H9 (cell line): ENCODE data around the gene KANSL1. TPM values are rescaled to one million over a fixed set of nuclear protein-coding genes. Genes with fewer than 3 reads are reported as not detected.

Experiments
- DNase-seq: peaks from one replicate; pipeline ENCODE4 v3.0.0-alpha.2; 2017
- H2AFZ ChIP-seq: one replicate; pipeline ENCODE4 v1.6.1; 2013; ENCODE audit warnings: mild to moderate bottlenecking, low read length, control low read depth, moderate library complexity
- H2AK5ac ChIP-seq: 2 replicates; pipeline ENCODE4 v1.6.1; 2013; ENCODE audit warnings: low read length, control low read depth, mixed read lengths; ENCODE audit not compliant: insufficient read length
- H2BK120ac ChIP-seq: one replicate; pipeline ENCODE4 v1.6.1; 2013; ENCODE audit warnings: low read depth, mild to moderate bottlenecking, low read length, control low read depth, inconsistent platforms; ENCODE audit not compliant: poor library complexity, severe bottlenecking
- H2BK12ac ChIP-seq: 2 replicates; pipeline ENCODE4 v1.6.1; 2013; ENCODE audit warnings: low read length, control low read depth, mixed read lengths, low read depth; ENCODE audit not compliant: insufficient read length
- H2BK15ac ChIP-seq: 2 replicates; pipeline ENCODE4 v1.6.1; 2013; ENCODE audit warnings: low read depth, low read length, control low read depth
- H2BK20ac ChIP-seq: one replicate; pipeline ENCODE4 v1.6.1; 2013; ENCODE audit warnings: low read depth, mild to moderate bottlenecking, low read length, control low read depth, inconsistent platforms; ENCODE audit not compliant: poor library complexity, severe bottlenecking
- H2BK5ac ChIP-seq: 2 replicates; pipeline ENCODE4 v1.6.1; 2013; ENCODE audit warnings: low read length, control low read depth, mixed read lengths; ENCODE audit not compliant: insufficient read length
- H3K14ac ChIP-seq: 2 replicates; pipeline ENCODE4 v1.6.1; 2013; ENCODE audit warnings: low read length, control low read depth; ENCODE audit not compliant: insufficient read depth
- H3K18ac ChIP-seq: 2 replicates; pipeline ENCODE4 v1.6.1; 2013; ENCODE audit warnings: low read depth, mild to moderate bottlenecking, mixed read lengths, low read length, control low read depth; ENCODE audit not compliant: insufficient read length
- H3K23ac ChIP-seq: 2 replicates; pipeline ENCODE4 v1.6.1; 2013; ENCODE audit warnings: low read length, control low read depth, mixed read lengths, low read depth; ENCODE audit not compliant: insufficient read length
- H3K23me2 ChIP-seq: 2 replicates; pipeline ENCODE4 v1.6.1; 2013; ENCODE audit warnings: low read depth, mild to moderate bottlenecking, mixed read lengths, low read length, control low read depth; ENCODE audit not compliant: insufficient read length, poor library complexity, severe bottlenecking
- H3K27ac ChIP-seq: 2 replicates; pipeline ENCODE4 v1.5.1; 2013; ENCODE audit warnings: low read length, control low read depth, mixed read lengths, low read depth; ENCODE audit not compliant: insufficient read length
- H3K27me3 ChIP-seq: 2 replicates; pipeline ENCODE4 v1.6.1; 2013; ENCODE audit warnings: low read length, control low read depth, inconsistent platforms; ENCODE audit not compliant: insufficient read depth
- H3K4ac ChIP-seq: 2 replicates; pipeline ENCODE4 v1.6.1; 2013; ENCODE audit warnings: low read depth, mild to moderate bottlenecking, control low read depth, inconsistent platforms, low read length, moderate library complexity
- H3K4me1 ChIP-seq: 2 replicates; pipeline ENCODE4 v1.6.1; 2013; ENCODE audit warnings: low read length, control low read depth, inconsistent platforms; ENCODE audit not compliant: insufficient read depth
- H3K4me2 ChIP-seq: 2 replicates; pipeline ENCODE4 v1.6.1; 2013; ENCODE audit warnings: low read length, control low read depth, mixed read lengths; ENCODE audit not compliant: insufficient read length, insufficient read depth
- H3K56ac ChIP-seq: 2 replicates; pipeline ENCODE4 v1.6.1; 2013; ENCODE audit warnings: low read depth, mild to moderate bottlenecking, mixed read lengths, low read length, control low read depth; ENCODE audit not compliant: insufficient read length
- H3K79me1 ChIP-seq: 2 replicates; pipeline ENCODE4 v1.6.1; 2013; ENCODE audit warnings: low read depth, mild to moderate bottlenecking, moderate library complexity, low read length, control low read depth, inconsistent platforms; ENCODE audit not compliant: insufficient read depth, poor library complexity, severe bottlenecking
- H3K79me2 ChIP-seq: 2 replicates; pipeline ENCODE4 v1.6.1; 2013; ENCODE audit warnings: low read length, control low read depth, inconsistent platforms; ENCODE audit not compliant: insufficient read depth
- H3K9ac ChIP-seq: 2 replicates; pipeline ENCODE4 v1.6.1; 2013; ENCODE audit warnings: low read length, control low read depth, mixed read lengths; ENCODE audit not compliant: insufficient read length; ENCODE audit errors: extremely low read depth
- H3K9me3 ChIP-seq: one replicate; pipeline ENCODE4 v1.6.1; 2013; ENCODE audit warnings: low read depth, low read length, inconsistent platforms; ENCODE audit not compliant: control insufficient read depth
- H3T11ph ChIP-seq: one replicate; pipeline ENCODE4 v1.6.1; 2013; ENCODE audit warnings: mild to moderate bottlenecking, low read length, control low read depth, inconsistent platforms
- H4K20me1 ChIP-seq: one replicate; pipeline ENCODE4 v1.6.1; 2013; ENCODE audit not compliant: control insufficient read depth, insufficient read length, insufficient read depth
- H4K5ac ChIP-seq: 2 replicates; pipeline ENCODE4 v1.6.1; 2013; ENCODE audit warnings: low read depth, mild to moderate bottlenecking, mixed read lengths, low read length, control low read depth; ENCODE audit not compliant: insufficient read length
- H4K8ac ChIP-seq: replicated peaks from 2 replicates; pipeline ENCODE4 v1.6.1; 2013; ENCODE audit warnings: low read length, control low read depth, mixed read lengths, low read depth; ENCODE audit not compliant: insufficient read length
- H4K91ac ChIP-seq: 2 replicates; pipeline ENCODE4 v1.6.1; 2013; ENCODE audit warnings: low read depth, mild to moderate bottlenecking, moderate library complexity, mixed read lengths, low read length, control low read depth; ENCODE audit not compliant: insufficient read length
- H3K27ac Mint-ChIP-seq, 3 experiments: 2 replicates in 2 of 3; 3 replicates in 1 of 3; pipeline ENCODE4 v1.8.0; 2020 to 2021; ENCODE audit warnings: mixed read lengths in 3 of 3, mild to moderate bottlenecking in 1 of 3, moderate library complexity in 1 of 3
- H3K27me3 Mint-ChIP-seq: 2 replicates; pipeline ENCODE4 v1.8.0; 2021; ENCODE audit warnings: low read depth, mild to moderate bottlenecking, moderate library complexity, mixed read lengths
- H3K36me3 Mint-ChIP-seq, 3 experiments: 2 replicates in 2 of 3; 3 replicates in 1 of 3; pipeline ENCODE4 v1.8.0; 2020 to 2021; ENCODE audit warnings: low read depth in 3 of 3, mixed read lengths in 3 of 3; ENCODE audit not compliant: insufficient read depth in 1 of 3
- H3K4me1 Mint-ChIP-seq, 2 experiments: 2 replicates each; pipeline ENCODE4 v1.8.0; 2020; ENCODE audit warnings: mixed read lengths in 2 of 2
- H3K4me3 Mint-ChIP-seq, 2 experiments: 2 replicates in 1 of 2; 3 replicates in 1 of 2; pipeline ENCODE4 v1.8.0; 2020 to 2021; ENCODE audit warnings: mild to moderate bottlenecking in 2 of 2, mixed read lengths in 2 of 2, moderate library complexity in 1 of 2
- H3K9me3 Mint-ChIP-seq, 2 experiments: 2 replicates in 1 of 2; 3 replicates in 1 of 2; pipeline ENCODE4 v1.8.0; 2020; ENCODE audit warnings: mild to moderate bottlenecking in 2 of 2, mixed read lengths in 2 of 2, moderate library complexity in 1 of 2
- WGBS: extraction: QIAGEN DNeasy Blood & Tissue Kit; methylation state at CpG from one replicate; pipeline ENCODE4 v1.1.7; 2013; ENCODE audit warnings: missing lambda C conversion rate, low lambda C conversion rate, mixed read lengths; ENCODE audit not compliant: insufficient read length; ENCODE audit errors: extremely low coverage; 5-methylcytosine and 5-hydroxymethylcytosine counted together
- total RNA-seq: library from RNA; stranded (reverse); gene quantifications from 2 replicates; pipeline ENCODE4 v1.2.1, GENCODE V29; 2021
- TF ChIP-seq, protein P1 (sequence below): fragments of 200-600 bp; sonication (generic); conservative IDR thresholded peaks from 3 replicates; pipeline ENCODE4 v1.8.0; 2021; ENCODE audit warnings: antibody characterized with exemption, mild to moderate bottlenecking

The KANSL1 gene
- total RNA-seq, 1 experiment from 2014 or later: 114 TPM

DNA sequence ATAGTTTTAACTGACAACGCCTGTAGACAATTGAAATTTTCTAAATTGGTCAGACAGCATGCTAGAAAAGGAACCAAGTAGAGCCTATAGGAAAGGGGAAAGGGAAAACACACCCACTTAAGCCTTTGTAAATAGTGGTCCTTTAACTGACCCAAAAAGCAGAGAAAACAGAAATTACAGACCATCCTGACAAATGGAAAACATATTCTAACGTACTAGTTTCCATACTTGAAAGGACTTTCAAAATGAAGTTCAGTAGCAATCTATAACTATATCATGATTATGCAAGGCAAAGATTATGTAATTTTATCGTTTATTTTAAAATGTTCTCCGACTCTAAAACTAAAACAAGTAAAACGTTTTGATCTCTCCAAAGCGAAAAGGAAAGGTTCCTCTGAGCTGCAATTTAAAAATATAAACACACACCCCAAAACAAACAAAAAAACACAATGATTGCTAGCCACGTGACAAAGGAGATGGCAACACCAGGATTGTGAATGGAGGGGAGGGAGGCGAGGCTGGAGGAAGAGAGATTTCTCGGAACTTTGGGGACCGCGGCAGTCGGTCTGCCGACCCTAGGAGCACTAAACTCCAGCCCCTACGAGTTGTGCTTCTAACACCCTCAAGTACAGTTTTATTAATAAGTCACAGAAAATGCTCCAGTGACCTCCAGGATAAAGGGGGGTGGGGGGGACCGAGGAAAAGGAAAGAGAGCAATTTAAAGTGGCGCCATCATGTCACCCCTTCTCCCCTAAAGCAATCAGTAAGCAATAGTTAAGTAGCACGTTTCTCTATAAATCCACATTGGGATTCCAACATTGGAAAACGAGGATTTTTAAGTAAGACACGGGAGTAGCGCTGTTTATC is 1.7 kb downstream of the KANSL1 start:
- Histone ChIP-seq H2BK20ac (no peak overlapping the region), H3K9ac (peak overlapping the region; percentile 93), H3K14ac (peak overlapping the region; percentile 74; the same call in 1 of the 2 replicates), H3K9me3 (no peaks in the 10 kb centered on the region), H4K91ac (no peak overlapping the region), H2BK5ac (peak overlapping the region; percentile 15), H2AFZ (no peak overlapping the region), H3K56ac (peak overlapping the region; percentile 42), H4K5ac (no peak overlapping the region), H2BK12ac (no peak overlapping the region), H3K27me3 (no peaks in the 10 kb centered on the region), H2AK5ac (no peak overlapping the region), H3K79me2 (peaks cover 55% of the 10 kb centered on the region), H3K23ac (no peak overlapping the region), H3K23me2 (peaks cover 3% of the 10 kb centered on the region), H3K4ac (no peak overlapping the region; the same call in 1 of the 2 replicates), H4K8ac (no peak overlapping the region), H3K18ac (peak overlapping the region; percentile 69), H2BK120ac (no peak overlapping the region), H4K20me1 (peaks cover 2% of the 10 kb centered on the region), H2BK15ac (no peak overlapping the region), H3K27ac (peak overlapping the region; percentile 84), H3K79me1 (no peaks in the 10 kb centered on the region), H3T11ph (no peak overlapping the region), H3K4me1 (no peaks in the 10 kb centered on the region; the same call in none of the 2 replicates), H3K4me2 (peak overlapping the region; percentile 77)
- Mint-ChIP-seq H3K27me3 (no peaks in the 10 kb centered on the region), H3K36me3 (peaks cover 2 to 8% (median 7%) of the 10 kb centered on the region in 3 experiments; a peak in 5 of 7 replicates), H3K9me3 (peaks cover 2 to 4% of the 10 kb centered on the region in 2 experiments; a peak in 3 of 5 replicates), H3K4me1 (peaks cover 45 to 55% of the 10 kb centered on the region in 2 experiments), H3K4me3 (peak overlapping the region; percentile 91 to 97), H3K27ac (peak overlapping the region; percentile 99 to 100 (median 99))
- TF ChIP-seq, protein P1, sequence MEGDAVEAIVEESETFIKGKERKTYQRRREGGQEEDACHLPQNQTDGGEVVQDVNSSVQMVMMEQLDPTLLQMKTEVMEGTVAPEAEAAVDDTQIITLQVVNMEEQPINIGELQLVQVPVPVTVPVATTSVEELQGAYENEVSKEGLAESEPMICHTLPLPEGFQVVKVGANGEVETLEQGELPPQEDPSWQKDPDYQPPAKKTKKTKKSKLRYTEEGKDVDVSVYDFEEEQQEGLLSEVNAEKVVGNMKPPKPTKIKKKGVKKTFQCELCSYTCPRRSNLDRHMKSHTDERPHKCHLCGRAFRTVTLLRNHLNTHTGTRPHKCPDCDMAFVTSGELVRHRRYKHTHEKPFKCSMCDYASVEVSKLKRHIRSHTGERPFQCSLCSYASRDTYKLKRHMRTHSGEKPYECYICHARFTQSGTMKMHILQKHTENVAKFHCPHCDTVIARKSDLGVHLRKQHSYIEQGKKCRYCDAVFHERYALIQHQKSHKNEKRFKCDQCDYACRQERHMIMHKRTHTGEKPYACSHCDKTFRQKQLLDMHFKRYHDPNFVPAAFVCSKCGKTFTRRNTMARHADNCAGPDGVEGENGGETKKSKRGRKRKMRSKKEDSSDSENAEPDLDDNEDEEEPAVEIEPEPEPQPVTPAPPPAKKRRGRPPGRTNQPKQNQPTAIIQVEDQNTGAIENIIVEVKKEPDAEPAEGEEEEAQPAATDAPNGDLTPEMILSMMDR: no peak
- WGBS: no CpG with 5 or more reads among the region's 20 CpGs
- DNase-seq: peak; percentile 62
